ENCODE results near the gene DSC1. TPM values are rescaled to one million over a fixed set of nuclear protein-coding genes. Genes with fewer than 3 reads are reported as not detected.

DSC1 gene
- total RNA-seq: under 1 TPM in 1 of 2 donors, not detected in 1; 0.12 TPM
- polyA plus RNA-seq (ENCODE audit: insufficient read depth, low read depth, low replicate concordance): 0.07 TPM
- long read RNA-seq, donor 1: 0 reads
- long read RNA-seq, donor 2: 0 reads

DNA sequence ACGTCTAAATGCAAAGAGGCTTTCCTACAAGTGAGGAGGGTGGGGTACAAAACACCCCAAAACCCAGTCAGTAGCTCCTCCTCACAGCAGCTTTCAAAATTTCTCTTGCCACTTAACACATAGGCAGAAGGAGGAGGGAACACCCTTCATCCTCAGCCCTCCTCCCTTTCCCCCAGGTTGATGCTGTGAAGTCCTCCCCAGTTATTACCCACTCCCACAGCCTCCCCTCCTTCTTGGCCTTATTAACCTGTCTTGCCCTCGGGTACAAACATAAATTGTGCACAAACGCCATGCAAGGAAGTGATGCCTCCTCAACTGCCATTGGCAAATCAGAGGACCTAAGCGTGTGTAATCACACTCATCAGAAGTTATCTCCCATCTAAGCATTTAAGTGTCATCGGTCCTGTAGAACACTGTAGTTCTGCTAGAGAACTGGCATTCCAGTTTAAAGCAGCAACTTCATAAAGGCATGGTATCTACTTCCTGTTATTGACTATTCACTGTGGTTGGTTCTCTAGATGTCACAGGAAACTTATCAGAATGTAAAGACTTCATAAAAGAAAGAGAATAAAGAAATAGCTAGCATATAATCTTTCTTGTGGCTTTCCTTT lies at the start of gene DSC1:
TSS of gene DSC1 (minus strand) at position 32 of the 611 bp plus-strand sequence. CDS start 262 bp downstream, outside the sequence.
- no peaks in the 10 kb centered on the region for H3K36me3 ChIP-seq (ENCODE audit: low read depth, missing control alignments)
- TF ChIP-seq, protein P1, sequence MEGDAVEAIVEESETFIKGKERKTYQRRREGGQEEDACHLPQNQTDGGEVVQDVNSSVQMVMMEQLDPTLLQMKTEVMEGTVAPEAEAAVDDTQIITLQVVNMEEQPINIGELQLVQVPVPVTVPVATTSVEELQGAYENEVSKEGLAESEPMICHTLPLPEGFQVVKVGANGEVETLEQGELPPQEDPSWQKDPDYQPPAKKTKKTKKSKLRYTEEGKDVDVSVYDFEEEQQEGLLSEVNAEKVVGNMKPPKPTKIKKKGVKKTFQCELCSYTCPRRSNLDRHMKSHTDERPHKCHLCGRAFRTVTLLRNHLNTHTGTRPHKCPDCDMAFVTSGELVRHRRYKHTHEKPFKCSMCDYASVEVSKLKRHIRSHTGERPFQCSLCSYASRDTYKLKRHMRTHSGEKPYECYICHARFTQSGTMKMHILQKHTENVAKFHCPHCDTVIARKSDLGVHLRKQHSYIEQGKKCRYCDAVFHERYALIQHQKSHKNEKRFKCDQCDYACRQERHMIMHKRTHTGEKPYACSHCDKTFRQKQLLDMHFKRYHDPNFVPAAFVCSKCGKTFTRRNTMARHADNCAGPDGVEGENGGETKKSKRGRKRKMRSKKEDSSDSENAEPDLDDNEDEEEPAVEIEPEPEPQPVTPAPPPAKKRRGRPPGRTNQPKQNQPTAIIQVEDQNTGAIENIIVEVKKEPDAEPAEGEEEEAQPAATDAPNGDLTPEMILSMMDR (IDR thresholded peaks at IDR 0.05): no peak
- no peak for TF ChIP-seq POLR2A (IDR thresholded peaks at IDR 0.05)
- intact Hi-C loops (cut with DNase I; ENCODE audit: low total_unique reads): no loop called here
- 56 to 57% methylated on average over 5 of the region's 5 CpGs for WGBS, 2 donors
- no peak within 1 kb of the TSS for H3K27ac ChIP-seq
- DNase-seq: no peak
- no peaks in the 10 kb centered on the region for H3K4me1 ChIP-seq
- no peaks in the 10 kb centered on the region for H3K27me3 ChIP-seq
- H3K4me3 ChIP-seq: no peak within 1 kb of the TSS
- H3K9me3 ChIP-seq: no peaks in the 10 kb centered on the region

GRCh38 chr18:31211047-31211446 lies 48.4 kb upstream of the DSC1 start:
- intact Hi-C loops (cut with DNase I; ENCODE audit: low total_unique reads): no loop called here
- H3K4me1 ChIP-seq: no peaks in the 10 kb centered on the region
- no peaks in the 10 kb centered on the region for H3K27me3 ChIP-seq
- no peak overlapping the region for H3K27ac ChIP-seq
- H3K9me3 ChIP-seq: no peaks in the 10 kb centered on the region
- H3K4me3 ChIP-seq: no peak overlapping the region
- TF ChIP-seq, protein P1 (IDR thresholded peaks at IDR 0.05): no peak
- TF ChIP-seq POLR2A (IDR thresholded peaks at IDR 0.05): no peak
- no peak for DNase-seq
- H3K36me3 ChIP-seq (ENCODE audit: low read depth, missing control alignments): no peaks in the 10 kb centered on the region
- WGBS, 2 donors: 76 to 100% methylated on average over 1 of the region's 1 CpG

- intact Hi-C loops (cut with DNase I; ENCODE audit: low total_unique reads): no loop called here
- H3K27ac ChIP-seq: no peak overlapping the region
- TF ChIP-seq, protein P1 (IDR thresholded peaks at IDR 0.05): no peak
- TF ChIP-seq POLR2A (IDR thresholded peaks at IDR 0.05): no peak
- 67 to 94% methylated on average over 4 of the region's 4 CpGs for WGBS, 2 donors
- no peaks in the 10 kb centered on the region for H3K4me1 ChIP-seq
- no peak for DNase-seq
- H3K36me3 ChIP-seq (ENCODE audit: low read depth, missing control alignments): no peaks in the 10 kb centered on the region
- H3K27me3 ChIP-seq: no peaks in the 10 kb centered on the region
- no peaks in the 10 kb centered on the region for H3K9me3 ChIP-seq
- no peak overlapping the region for H3K4me3 ChIP-seq
Measured at GRCh38 chr18:31209041-31209440, 46.4 kb upstream of the DSC1 start.

- H3K27ac ChIP-seq: no peak overlapping the region
- no peaks in the 10 kb centered on the region for H3K9me3 ChIP-seq
- H3K4me1 ChIP-seq: no peaks in the 10 kb centered on the region
- H3K27me3 ChIP-seq: no peaks in the 10 kb centered on the region
- no peak for DNase-seq
- no peak overlapping the region for H3K4me3 ChIP-seq
- no peak for TF ChIP-seq POLR2A (IDR thresholded peaks at IDR 0.05)
- TF ChIP-seq, protein P1 (IDR thresholded peaks at IDR 0.05): no peak
- H3K36me3 ChIP-seq (ENCODE audit: low read depth, missing control alignments): no peaks in the 10 kb centered on the region
- intact Hi-C loops (cut with DNase I; ENCODE audit: low total_unique reads): no loop called here
- WGBS, 2 donors: 61% methylated on average over 6 of the region's 6 CpGs
Measured at GRCh38 chr18:31207391-31207790, 44.7 kb upstream of the DSC1 start.

All from testis (tissue), 5 donors.